Activated effector memory CD4-positive, alpha-beta T cell treated with anti-CD3 and anti-CD28 coated beads, Interleukin-2, amount 50 U/mL, for 16 hours (primary cell): ENCODE data around the gene SH3RF1.
"Not testable (repeated sequence)": the region's sequence is repeated elsewhere in the genome, so short reads cannot be mapped to it uniquely, and the experiment has no call there.

ENCODE experiments used
- DNase-seq: peaks from one replicate; pipeline ENCODE4 v3.0.0-alpha.2; 2020

The SH3RF1 gene

DNA sequence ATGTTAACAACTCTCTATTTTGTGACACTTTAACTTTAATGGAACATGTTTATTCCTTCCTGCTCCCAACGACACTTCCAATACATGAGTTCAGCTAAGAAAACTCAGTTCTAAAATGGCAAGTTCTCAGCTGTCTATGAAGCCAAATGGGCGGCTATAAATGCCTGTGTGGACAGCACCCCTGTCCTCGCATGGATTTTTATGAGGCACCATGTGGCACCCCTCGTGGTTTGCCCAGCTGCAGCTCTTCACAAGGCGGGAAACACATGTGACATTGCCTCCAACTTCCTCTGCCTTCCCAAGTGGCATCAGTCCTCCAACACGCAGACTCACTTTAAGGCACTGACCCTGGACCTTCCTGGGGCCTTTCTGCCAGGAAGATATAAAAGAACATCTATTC is 48.0 kb downstream of the SH3RF1 start:
- no peak for DNase-seq

DNA sequence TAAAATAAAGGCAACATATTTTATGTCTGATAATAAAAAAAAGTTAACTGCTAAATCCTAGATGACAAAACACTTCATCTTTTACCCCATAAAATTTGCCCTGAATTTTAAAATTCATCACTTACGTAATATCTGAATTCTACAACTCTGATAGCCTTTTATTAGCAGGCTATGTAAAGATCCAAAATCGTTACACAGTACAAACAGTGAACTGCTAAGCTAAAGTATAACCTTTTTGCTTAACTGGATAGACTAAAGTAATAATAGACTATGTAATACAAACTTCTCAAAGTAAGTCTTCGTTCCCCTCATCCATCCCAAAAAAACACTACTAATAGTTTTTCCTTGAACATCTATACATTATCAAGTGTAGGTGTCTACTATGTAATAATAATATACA is 49.1 kb downstream of the SH3RF1 start:
- DNase-seq = no peak

DNA sequence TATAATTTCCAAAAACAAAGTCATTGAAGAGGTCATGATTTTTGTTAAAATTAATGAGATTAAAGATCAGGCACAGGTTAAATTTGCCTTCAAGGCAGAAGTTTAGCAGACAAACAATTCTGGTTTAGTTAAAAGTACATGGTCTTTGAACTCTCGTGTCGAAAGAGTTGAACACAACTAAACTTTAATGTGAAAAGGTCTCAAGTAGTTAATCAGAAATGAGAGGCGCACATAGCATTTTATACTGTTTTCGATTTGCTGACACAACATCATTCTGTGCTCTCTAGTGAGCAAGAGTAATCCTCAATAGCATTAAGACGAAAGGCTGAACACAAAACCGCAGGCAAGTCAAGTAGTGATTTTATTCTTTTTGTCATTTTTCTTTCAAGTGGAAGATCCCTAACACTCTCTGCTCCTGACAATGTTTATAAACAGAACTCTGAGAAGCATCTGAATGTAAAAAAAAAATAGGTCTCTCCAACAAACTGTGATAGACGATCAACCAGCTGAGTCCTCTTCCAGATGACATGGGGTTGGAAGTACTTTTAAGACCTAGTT is 49.8 kb downstream of the SH3RF1 start:
- DNase-seq = no peak

DNA sequence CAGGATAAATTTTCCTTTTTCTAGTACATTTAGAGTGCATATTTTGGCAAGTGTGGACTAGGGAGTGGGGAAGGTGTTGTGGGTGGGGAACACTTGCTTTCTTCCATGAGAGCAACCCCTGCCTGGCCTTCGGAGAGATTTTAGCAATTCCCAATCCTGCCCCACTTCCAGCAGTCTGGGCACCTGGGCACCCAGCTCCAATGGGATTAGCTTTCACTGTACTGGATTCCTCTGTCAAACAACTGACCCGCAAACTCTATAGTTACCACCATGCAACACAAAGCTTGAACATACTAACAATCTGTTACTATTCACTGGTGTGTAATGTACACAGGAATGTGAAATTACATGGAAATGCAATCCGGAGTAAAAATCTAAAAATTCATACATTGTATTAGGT is 50.3 kb downstream of the SH3RF1 start:
- no peak for DNase-seq

DNA sequence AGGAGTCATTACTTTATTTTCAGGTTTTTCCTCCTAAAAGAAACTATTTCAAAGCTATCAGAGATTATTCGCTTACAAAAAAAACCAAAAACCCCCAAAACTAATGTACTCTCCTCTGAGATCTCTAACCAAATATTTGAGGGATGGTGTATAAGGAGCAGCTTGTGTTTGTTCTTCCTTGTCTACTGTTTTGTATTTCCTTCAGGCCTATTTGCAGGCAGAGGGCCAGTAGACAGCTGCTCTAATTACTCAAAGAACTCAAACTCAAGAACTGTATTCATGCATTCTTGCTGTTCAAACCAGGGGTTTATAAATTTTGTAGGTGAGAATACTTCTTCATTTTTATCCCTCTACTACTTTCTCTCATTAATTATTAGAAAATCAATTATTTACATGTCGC is 51.3 kb downstream of the SH3RF1 start:
- DNase-seq = no peak

DNA sequence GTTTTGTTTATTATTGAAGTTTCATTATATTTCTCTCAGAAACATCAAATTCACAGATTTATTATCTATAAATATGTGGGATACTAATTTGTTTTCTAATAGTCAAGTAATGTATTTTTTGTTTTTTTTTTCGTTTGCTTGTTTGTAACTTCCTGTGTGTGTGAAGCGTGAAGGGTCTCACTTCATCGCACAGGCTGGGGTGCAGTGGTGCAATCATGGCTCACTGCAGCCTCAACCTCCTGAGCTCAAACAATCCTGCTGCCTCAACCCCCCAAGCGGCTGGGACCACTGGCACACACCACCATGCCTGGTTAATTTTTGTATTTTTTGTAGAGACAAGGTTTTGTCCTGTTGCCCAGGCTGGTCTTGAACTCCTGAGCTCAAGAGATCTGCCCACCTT is 55.1 kb downstream of the SH3RF1 start:
- DNase-seq = no peak

DNA sequence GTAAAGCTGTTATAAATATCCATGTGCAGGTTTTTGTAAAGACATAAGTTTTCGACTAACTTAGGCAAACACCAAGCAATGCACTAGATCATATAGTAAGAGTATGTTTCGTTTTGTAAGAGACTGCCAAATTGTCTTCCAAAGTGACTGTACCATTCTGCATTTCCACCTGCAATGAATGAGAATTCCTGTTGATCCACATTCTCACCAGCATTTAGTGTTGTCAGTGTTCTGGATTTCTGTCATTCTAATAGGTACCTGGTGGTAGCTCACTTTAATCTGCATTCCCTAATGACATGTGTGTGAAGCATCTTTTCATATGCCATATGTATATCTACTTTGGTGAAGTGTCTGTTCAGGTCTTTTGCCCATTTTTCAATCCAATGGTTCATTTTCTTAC is 57.8 kb downstream of the SH3RF1 start:
- no peak for DNase-seq

DNA sequence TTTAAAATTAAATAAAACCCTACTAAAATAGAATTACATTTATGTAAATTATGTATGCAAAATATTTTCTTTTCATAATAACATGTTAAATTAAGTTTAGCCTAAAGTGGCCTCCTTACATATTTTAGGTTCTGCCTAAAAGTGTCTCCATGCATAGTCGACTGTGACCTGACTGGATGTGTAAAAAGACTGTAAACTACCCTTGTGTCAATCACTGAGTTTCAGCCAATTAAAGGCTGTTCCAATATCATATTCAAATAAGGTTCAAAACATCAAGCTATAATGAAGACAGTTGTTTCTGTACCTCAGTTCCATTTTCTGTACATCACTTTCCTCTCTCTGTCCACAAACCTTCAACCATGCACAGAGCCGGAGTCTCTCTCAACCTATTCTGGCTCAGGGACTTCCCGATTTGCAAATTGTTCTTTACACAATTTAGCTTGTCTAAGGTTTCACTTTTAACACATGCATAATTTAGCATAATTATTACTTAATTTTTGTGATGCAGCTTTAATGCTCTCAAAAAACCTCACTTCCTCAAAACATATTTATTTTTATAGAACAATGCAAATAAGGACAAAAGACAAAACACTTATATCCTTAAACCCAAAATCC is 60.1 kb downstream of the SH3RF1 start:
- DNase-seq = no peak

DNA sequence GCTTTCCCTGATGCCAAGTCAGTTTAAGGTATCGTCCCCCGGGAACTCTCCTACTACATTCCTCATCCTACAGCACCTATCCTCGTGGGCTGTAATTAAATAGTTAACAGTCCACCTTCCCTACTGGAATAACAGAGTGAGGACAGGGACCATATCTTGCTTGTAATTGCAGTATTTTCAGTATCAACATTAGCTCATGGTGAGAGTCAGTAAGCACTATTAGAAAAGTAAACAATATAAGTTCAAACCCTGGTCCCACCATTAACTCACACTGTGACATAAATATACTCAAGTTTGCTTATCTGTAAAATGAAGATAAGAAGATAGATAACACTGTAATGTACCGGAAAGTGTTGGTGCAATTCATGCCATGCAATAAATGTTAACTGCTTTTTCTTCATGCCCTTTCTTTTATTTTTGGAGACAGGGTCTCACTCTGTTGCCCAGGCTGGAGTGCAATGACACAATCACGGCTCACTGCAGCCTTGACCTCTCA is 61.3 kb downstream of the SH3RF1 start:
- no peak for DNase-seq

DNA sequence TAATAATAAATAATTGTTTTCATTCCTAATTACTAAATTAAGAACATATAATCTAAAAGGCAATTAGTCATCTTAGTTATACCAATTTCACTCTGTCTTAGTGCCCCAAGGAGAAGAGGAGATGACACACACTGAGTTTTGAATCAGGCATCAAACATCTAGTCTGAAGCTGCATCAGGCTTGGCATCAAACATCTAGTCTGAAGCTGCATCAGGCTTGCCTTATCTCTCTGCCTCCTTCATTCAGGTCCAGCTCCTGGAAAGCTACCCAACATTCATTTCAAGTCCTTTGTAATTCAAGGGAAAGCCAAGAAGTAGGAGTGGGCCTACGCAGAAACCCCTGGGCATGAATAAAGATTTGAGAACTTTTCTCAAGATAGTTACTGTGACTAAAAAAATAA is 62.2 kb downstream of the SH3RF1 start:
- no peak for DNase-seq

DNA sequence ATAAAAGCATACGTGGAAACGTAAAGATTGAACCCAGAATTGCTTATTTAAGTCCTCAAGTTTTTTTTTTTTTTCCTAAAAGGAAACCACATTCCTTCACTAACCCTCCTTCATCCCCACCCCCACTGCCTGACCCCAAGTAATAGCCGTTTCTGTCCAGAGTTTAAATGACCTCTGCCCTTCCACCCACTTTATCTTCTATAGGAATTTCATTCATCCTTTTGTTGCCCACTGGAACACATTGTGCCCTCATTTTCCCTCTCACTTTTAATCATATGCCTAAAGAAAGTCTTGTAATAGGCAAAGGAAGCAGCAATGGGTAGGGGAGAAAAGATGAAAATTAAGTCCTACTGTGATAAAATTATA is 62.7 kb downstream of the SH3RF1 start:
- DNase-seq = no peak

DNA sequence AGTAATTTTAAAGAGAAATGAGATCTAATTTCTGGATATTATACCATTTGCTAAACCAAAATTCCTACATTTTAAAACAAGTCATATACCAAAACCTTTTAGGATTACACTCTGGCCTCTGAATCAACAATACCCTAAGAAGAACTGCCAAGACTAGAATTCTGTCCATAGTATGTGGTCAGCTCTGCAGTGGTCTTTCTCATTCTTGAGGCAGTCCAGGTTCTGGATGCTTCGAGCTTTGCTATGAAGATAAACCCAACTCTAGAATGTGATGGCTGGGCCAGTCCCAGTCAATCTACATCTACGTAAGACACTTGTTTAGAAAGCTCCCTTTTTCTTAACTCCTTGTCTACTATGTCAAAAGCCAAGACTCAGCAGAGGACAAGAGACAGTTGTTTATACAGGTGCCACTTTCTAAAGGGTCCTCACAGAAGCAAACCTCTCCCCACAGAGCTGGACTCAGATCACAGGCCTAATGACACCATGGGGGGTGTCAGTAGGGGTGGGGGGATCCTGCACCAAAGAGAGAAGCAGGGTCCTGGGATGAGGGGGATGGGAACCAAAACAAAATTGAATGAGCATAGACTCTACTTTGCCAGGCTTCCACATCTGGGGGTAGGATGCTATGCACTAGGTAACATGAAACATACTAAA is 63.2 kb downstream of the SH3RF1 start:
- no peak for DNase-seq

DNA sequence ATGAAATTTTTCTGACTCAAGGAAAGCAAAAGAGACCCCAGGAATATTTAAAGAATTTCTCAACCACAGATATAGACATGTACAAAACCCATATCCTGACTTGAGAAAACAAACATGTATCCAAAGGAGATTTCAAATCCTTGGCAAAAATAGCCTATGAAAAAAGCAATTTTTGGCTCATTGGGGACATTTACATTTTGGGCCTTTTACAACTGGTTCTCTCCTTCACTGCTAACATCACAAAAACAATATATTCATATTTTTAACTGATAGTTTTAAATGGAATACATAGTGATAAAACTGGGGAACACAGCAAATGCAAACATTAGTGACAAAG is 65.0 kb downstream of the SH3RF1 start:
- no peak for DNase-seq

DNA sequence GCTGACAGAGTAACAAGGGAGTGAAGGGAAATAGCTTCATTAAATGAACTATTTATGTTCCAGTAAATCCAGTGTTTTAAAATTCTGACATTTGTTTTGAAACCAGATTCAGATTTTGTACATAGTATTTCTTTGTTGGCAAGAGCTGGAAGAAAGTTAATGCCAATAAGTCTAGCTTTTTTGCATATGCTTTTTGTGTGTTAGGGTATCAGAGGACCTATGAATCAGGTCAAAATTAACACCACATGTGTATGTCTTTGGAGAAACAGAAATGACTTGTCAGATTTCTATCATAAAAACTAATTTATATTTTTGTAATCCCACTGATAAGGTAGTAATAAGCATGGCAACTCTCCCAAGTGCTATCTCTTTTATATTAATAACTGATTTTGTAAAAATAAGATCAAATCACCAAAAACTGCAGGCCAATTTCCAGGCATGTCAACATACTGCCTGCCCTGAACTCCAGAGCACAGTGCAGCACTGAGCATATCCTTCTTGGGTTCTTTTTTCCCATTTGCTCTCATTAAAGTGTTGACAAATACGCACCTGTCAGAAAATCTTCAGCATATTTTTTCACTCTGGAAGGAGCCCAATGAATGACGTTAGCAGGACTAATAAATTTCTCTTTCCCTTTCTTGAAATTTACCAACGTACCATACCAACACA is 65.5 kb downstream of the SH3RF1 start:
- no peak for DNase-seq

DNA sequence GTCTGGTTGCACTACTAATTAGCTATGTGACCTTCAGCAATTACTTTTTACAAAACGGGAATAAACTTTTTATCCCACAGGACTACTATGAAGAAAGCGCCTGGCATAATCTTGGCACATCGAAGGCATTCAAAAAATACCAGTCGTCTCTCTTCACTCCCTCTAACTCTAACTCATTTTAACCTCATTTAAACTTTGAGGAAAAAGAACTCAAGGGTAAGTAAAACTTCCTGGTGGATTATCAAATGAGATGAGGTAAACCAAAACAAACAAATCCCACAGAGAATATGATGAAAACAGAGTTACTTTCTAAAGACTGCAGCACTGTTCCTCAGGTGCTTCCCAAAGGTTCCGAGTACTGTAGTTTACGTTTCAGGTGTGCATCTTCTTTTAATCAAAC is 66.9 kb downstream of the SH3RF1 start:
- DNase-seq = no peak

DNA sequence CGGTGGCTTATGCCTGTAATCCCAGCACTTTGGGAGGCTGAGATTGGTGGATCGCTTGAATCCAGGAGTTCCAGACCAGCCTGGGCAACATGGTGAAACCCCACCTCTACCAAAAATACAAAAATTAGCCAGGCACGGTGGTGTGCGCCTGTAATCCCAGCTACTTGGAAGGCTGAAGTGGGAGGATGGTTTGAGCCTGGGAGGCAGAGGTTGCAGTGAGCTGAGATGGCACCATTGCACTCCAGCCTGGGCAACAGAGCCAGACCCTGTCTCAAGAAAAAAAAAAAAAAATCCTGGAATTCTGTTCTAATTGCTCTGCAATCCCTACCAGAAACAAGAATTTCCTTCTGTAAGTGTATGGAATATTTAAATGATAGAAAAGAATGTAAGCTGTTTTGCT is 67.5 kb downstream of the SH3RF1 start:
- DNase-seq = not testable (repeated sequence)

DNA sequence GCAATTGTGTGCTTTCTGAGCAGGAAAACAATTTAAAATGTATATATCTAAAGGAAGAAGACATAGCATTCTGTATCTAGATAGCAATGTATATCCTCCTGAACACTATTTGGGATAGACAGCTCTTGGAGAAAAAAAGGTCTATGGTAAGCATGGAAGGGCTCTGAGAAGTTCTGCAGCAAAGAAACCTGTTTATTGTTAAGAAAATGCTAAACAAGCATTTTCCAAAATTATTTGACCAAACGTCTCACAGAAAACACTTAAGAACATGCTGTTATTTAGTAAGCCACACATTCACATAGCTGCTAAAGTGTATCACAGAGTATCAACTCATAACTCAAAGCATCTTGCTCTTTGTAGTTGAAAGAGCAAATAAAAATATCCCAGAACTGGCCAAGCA is 67.9 kb downstream of the SH3RF1 start:
- DNase-seq = no peak

DNA sequence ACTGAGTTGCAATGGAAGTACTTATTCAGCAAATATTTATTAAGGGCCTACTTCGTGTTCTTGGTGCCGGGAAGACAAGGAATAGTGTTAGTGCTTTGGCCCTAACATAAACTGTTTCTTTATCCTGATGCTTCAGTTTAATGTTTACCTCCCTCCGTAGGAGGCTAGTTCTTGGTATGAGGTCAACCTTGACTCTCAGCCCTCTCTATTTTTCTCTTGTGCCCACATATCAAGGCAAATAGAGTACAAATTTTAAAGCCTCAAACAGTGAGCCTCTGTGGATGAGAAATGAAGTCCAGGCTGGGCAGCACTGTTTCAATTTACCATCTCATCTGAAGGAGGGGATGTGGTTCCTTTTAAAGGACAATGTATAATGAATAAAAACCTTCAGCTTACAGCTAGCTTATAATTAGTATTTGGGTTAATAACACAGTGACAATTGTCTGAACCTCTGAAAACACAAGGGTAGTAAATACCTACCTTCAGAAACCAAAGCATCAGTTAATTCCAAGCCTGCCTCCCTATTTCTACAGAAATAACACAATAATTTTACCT is 68.5 kb downstream of the SH3RF1 start:
- no peak for DNase-seq

DNA sequence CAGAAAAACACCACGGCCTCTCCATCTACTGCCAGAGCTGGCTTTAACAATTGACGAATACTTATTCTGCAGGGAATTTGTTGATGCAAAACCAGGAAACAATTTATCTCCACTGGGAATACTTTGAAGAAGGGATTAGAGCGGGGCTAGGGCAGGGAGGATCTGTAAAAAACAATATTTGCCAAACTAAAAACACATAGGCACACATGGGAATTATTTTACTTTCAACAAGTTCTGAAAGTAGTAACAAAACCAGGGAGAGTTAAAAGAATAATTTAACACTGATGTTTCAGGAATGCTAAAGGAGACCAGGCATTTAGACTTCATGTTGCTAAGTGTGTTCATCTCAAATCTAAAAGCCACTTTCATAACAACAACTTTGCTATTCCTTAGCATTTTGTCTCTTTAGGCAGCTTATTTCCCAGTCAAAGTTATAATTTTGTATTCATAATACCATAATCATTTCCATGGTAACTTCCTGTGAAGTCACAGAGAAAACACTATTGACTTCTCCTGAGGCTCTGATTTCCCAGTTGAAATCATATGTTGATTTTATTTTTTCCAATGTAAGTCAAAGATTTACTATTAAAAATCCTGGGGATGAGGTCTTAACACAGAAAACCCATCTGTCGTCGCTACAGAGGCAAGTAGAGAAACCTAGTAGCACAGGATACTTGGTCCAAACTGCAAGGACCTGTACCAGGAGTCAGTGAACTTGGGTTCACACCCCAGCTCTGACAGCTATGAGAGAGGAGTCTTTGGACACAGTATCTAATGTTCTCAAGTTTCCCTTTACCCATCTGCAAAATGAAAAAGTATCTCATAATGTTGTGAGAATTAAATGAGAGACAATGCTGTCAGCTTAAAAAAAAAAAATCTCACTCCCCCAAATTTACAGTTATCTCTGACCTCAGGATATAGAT is 69.3 kb downstream of the SH3RF1 start:
- no peak for DNase-seq

DNA sequence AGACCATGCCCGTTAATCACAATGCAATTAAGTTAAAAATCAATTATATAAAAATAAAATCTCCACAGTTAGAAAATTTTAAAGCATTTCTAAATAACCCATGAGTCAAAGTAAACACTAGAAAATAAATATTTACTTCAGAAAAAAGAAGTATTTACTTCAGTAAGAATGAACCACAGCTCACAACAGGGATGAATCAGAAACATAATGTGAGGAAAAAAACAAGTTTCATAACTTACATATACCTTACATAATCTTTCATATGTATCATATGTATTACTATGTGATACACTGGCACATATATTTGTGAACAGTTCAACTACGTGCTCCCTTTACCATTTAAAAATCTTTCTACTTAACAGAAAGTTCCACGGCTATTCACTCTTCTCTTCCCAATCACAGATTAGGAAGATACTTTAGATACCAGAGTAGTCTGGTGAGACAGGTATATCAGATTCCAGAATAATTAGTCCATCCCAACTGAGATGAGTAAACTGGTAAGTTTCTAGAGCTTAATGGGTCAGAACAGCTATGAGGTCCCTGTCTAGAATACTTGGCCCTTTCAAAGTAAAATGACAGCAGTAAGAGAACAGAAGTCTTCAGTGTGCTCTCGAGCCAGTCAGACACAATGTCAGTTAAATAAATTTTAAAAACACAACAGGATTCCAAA is 70.3 kb downstream of the SH3RF1 start:
- no peak for DNase-seq

DNA sequence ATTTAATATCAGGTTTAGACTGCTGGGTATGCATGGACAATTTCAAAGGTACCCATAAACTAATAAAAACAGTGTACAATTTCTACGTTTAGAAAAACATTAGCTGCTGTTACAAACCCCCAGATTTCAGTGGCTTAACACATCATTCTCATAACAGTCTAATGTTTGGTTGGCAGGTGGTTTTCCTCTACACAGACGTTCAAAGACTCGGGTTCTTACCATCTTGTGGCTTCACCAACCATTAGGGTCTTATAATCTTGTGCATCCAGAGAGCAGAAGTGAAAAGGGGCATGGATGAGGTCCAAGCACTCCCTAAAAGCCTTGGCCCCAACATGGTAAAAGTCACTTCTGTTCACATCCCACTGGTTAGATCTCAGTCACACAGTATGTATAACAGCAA is 71.6 kb downstream of the SH3RF1 start:
- DNase-seq = no peak

DNA sequence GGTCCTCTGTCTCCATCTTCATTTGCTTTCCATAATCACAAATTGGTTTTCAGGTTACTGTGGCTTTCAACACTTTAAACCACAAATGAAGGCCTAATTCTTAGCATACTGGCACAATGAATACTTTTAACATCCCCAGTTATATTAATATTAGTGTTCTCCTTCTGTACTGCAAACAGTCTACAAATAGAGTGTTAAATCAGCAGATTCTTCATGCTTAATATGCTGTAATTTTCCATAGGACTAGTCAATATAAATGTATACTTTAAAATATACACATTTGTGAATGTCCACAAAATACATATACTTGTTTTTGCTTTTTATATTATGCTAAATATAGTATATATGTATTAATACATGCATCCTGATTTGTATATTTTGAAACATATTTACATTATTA is 72.6 kb downstream of the SH3RF1 start:
- no peak for DNase-seq
